Measurements from ENCODE around the gene KCNN1. TPM values are rescaled to one million over a fixed set of nuclear protein-coding genes. Genes with fewer than 3 reads are reported as not detected.

KCNN1 gene
- total RNA-seq, 1 donor = not detected

- DNase-seq (ENCODE audit: insufficient read length, low spot score, missing footprints) = peak; percentile 97
- Histone ChIP-seq H3K36me3 (ENCODE audit: insufficient read depth, low read length) (no peaks in the 10 kb centered on the region), H3K27ac (ENCODE audit: low read depth, low read length) (no peak overlapping the region), H3K79me2 (ENCODE audit: insufficient read depth, low read length) (peaks cover 21% of the 10 kb centered on the region), H3K4me1 (ENCODE audit: insufficient read depth, low read length) (peaks cover 10% of the 10 kb centered on the region), H3K4me2 (ENCODE audit: insufficient read depth, low read length) (no peak overlapping the region), H3K4me3 (ENCODE audit: insufficient read depth, low read length) (no peak overlapping the region), H4K20me1 (ENCODE audit: insufficient read depth, low read length) (peaks cover 9% of the 10 kb centered on the region), H3K9me3 (ENCODE audit: low read depth, low read length) (no peaks in the 10 kb centered on the region), H2AFZ (ENCODE audit: low read length) (peak overlapping the region; percentile 51), H3K27me3 (ENCODE audit: insufficient read depth, low read length) (no peaks in the 10 kb centered on the region)
- no peak for TF ChIP-seq CTCF (IDR thresholded peaks at IDR 0.05; ENCODE audit: extremely low read depth, low read depth, low read length)
These were observed 31.3 kb downstream of the KCNN1 start for GRCh38 chr19:17997969-17998826.

- H3K4me3 ChIP-seq (ENCODE audit: insufficient read depth, low read length) = no peak overlapping the region
- H3K27ac ChIP-seq (ENCODE audit: low read depth, low read length) = no peak overlapping the region
- no peaks in the 10 kb centered on the region for H3K27me3 ChIP-seq (ENCODE audit: insufficient read depth, low read length)
- H3K9me3 ChIP-seq (ENCODE audit: low read depth, low read length) = no peaks in the 10 kb centered on the region
- no peak for TF ChIP-seq CTCF (IDR thresholded peaks at IDR 0.05; ENCODE audit: extremely low read depth, low read depth, low read length)
- H3K36me3 ChIP-seq (ENCODE audit: insufficient read depth, low read length) = no peaks in the 10 kb centered on the region
- H3K4me2 ChIP-seq (ENCODE audit: insufficient read depth, low read length) = no peak overlapping the region
- H2AFZ ChIP-seq (ENCODE audit: low read length) = no peak overlapping the region
- H3K79me2 ChIP-seq (ENCODE audit: insufficient read depth, low read length) = peaks cover 23% of the 10 kb centered on the region
- H3K4me1 ChIP-seq (ENCODE audit: insufficient read depth, low read length) = peaks cover 10% of the 10 kb centered on the region
- H4K20me1 ChIP-seq (ENCODE audit: insufficient read depth, low read length) = peaks cover 9% of the 10 kb centered on the region
- DNase-seq (ENCODE audit: insufficient read length, low spot score, missing footprints) = no peak
These were observed 31.9 kb downstream of the KCNN1 start for GRCh38 chr19:17998827-17999150.

GRCh38 chr19:17999684-18000479 is 33.0 kb downstream of the KCNN1 start:
- peak overlapping the region; percentile 79 for H3K4me3 ChIP-seq (ENCODE audit: insufficient read depth, low read length)
- peak overlapping the region; percentile 27 for H3K27ac ChIP-seq (ENCODE audit: low read depth, low read length)
- peak overlapping the region; percentile 80 for H3K4me2 ChIP-seq (ENCODE audit: insufficient read depth, low read length)
- H3K36me3 ChIP-seq (ENCODE audit: insufficient read depth, low read length) = no peaks in the 10 kb centered on the region
- no peak for TF ChIP-seq CTCF (IDR thresholded peaks at IDR 0.05; ENCODE audit: extremely low read depth, low read depth, low read length)
- no peaks in the 10 kb centered on the region for H3K27me3 ChIP-seq (ENCODE audit: insufficient read depth, low read length)
- peaks cover 10% of the 10 kb centered on the region for H3K4me1 ChIP-seq (ENCODE audit: insufficient read depth, low read length)
- no peaks in the 10 kb centered on the region for H3K9me3 ChIP-seq (ENCODE audit: low read depth, low read length)
- peaks cover 23% of the 10 kb centered on the region for H3K79me2 ChIP-seq (ENCODE audit: insufficient read depth, low read length)
- DNase-seq (ENCODE audit: insufficient read length, low spot score, missing footprints) = no peak
- peaks cover 9% of the 10 kb centered on the region for H4K20me1 ChIP-seq (ENCODE audit: insufficient read depth, low read length)
- H2AFZ ChIP-seq (ENCODE audit: low read length) = peak overlapping the region; percentile 56

- Histone ChIP-seq H3K27ac (ENCODE audit: low read depth, low read length) (peak overlapping the region; percentile 27), H3K9me3 (ENCODE audit: low read depth, low read length) (no peaks in the 10 kb centered on the region), H3K27me3 (ENCODE audit: insufficient read depth, low read length) (no peaks in the 10 kb centered on the region), H2AFZ (ENCODE audit: low read length) (peak overlapping the region; percentile 56), H3K36me3 (ENCODE audit: insufficient read depth, low read length) (no peaks in the 10 kb centered on the region), H3K4me3 (ENCODE audit: insufficient read depth, low read length) (peak overlapping the region; percentile 79), H3K79me2 (ENCODE audit: insufficient read depth, low read length) (peaks cover 23% of the 10 kb centered on the region), H3K4me1 (ENCODE audit: insufficient read depth, low read length) (peaks cover 10% of the 10 kb centered on the region), H4K20me1 (ENCODE audit: insufficient read depth, low read length) (peaks cover 9% of the 10 kb centered on the region), H3K4me2 (ENCODE audit: insufficient read depth, low read length) (peak overlapping the region; percentile 80)
- no peak for TF ChIP-seq CTCF (IDR thresholded peaks at IDR 0.05; ENCODE audit: extremely low read depth, low read depth, low read length)
- no peak for DNase-seq (ENCODE audit: insufficient read length, low spot score, missing footprints)
These were observed 33.6 kb downstream of the KCNN1 start for GRCh38 chr19:18000480-18000914.
